ENCODE measurements around the gene RPS4Y1. TPM values are rescaled to one million over a fixed set of nuclear protein-coding genes. Genes with fewer than 3 reads are reported as not detected.
"Not testable (repeated sequence)": the region's sequence is repeated elsewhere in the genome, so short reads cannot be mapped to it uniquely, and the experiment has no call there.

RPS4Y1 gene
- total RNA-seq, 1 experiment from 2014 or later = not detected

DNA sequence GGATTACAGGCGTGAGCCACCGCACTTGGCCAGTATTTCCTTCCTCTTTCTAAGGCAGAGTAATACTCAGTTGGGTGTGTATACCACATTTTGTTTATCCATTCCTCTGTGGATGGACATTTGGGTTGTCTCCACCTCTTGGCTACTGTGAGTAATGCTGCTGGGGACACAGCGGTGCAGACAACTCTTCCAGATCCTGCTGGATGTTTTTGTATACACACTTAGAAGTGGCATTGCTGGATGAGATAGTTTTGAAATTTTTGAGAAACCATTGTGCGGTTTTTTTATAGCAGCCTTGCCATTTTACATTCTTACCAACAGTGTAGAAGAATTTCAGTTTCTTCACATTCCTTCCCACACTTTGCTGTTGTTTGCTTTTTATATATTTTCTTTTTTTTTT is 16.3 kb downstream of the RPS4Y1 start:
- Histone ChIP-seq H3K27me3 (ENCODE audit: control insufficient read depth, insufficient read depth, low read length) (no peaks in the 10 kb centered on the region), H3K4me3 (ENCODE audit: insufficient read depth, low read depth, low read length) (no peak overlapping the region), H3K36me3 (replicated peaks; ENCODE audit: control insufficient read depth, insufficient read depth, low read length) (no peaks in the 10 kb centered on the region)
- no peak for DNase-seq

DNA sequence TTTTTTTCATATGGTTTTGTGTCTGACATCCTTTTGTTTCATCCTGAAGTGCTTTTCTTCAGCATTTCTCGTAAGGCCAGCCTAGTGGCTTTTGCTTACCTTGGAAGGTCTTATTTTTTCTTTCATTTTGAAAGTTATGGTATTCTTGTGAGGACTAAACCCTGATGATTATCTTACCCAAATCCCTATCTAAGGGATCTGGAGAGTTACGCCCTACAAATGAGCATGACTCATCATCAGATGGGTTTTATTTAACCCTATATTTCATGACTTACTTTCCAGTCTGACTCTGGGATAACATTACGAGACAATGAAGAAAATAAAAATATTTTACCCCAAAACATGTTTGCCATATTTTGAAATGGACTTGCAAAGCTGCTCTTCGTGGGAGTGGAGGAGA is 18.4 kb downstream of the RPS4Y1 start:
- Histone ChIP-seq H3K36me3 (replicated peaks; ENCODE audit: control insufficient read depth, insufficient read depth, low read length) (no peaks in the 10 kb centered on the region), H3K4me3 (ENCODE audit: insufficient read depth, low read depth, low read length) (no peak overlapping the region), H3K27me3 (ENCODE audit: control insufficient read depth, insufficient read depth, low read length) (no peaks in the 10 kb centered on the region)
- no peak for DNase-seq

DNA sequence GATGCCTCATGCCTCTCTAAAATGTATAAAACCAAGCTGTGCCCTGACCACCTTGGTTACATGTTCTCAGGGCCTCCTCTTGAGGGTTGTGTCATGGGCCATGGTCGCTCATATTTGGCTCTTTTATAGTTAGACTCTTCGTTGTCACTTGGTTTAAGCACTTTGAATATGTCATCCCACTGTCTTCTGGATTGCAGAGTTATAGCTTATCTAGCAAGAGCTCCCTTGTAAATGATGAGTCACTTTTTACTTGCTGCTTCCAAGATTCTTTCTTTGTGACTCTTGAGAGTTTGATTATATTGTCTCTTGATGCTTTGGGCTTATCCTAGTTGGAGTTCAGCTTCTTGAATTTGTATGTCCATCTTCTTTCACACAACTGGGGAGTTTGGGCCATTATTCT is 19.1 kb downstream of the RPS4Y1 start:
- Histone ChIP-seq H3K4me3 (ENCODE audit: insufficient read depth, low read depth, low read length) (no peak overlapping the region), H3K36me3 (replicated peaks; ENCODE audit: control insufficient read depth, insufficient read depth, low read length) (no peaks in the 10 kb centered on the region), H3K27me3 (ENCODE audit: control insufficient read depth, insufficient read depth, low read length) (no peaks in the 10 kb centered on the region)
- no peak for DNase-seq

DNA sequence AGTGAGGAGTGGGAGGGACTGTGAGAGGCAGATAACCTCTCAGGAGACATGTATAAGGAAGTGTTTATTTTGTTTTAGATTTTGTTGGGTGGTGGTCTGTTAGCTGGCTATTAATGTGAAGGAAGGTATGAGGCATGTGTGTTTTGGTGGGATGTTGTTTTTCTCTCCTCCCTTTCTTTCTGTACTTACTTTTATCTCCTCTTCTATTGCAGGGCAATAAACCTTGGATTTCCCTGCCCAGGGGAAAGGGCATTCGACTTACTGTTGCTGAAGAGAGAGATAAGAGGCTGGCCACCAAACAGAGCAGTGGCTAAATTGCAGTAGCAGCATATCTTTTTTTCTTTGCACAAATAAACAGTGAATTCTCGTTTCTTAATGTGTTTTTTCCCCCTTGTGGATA is 25.2 kb downstream of the RPS4Y1 start:
- H3K27me3 ChIP-seq (ENCODE audit: control insufficient read depth, insufficient read depth, low read length) = no peaks in the 10 kb centered on the region
- H3K36me3 ChIP-seq (replicated peaks; ENCODE audit: control insufficient read depth, insufficient read depth, low read length) = no peaks in the 10 kb centered on the region
- H3K4me3 ChIP-seq (ENCODE audit: insufficient read depth, low read depth, low read length) = no peak overlapping the region
- DNase-seq = no peak

DNA sequence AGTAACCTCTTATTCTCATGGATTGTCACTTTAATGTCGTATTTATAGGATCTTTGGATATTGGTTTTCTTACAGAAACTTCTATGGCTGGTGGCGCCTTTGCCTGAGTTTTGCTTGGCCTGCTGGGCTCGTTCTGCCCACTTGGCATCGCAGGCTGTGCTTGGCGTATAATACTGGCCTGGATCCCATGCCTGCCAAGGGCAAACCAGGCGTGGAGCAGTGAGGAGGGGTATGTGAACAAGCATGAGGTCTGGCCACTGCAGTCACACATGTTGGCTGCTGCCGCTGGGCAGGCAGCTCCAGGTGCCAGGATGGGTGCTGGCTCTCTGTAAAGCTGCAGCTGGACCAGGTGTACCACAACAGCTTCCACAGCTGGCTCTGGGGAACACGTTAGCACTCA is 26.1 kb downstream of the RPS4Y1 start:
- Histone ChIP-seq H3K36me3 (replicated peaks; ENCODE audit: control insufficient read depth, insufficient read depth, low read length) (no peaks in the 10 kb centered on the region), H3K4me3 (ENCODE audit: insufficient read depth, low read depth, low read length) (no peak overlapping the region), H3K27me3 (ENCODE audit: control insufficient read depth, insufficient read depth, low read length) (no peaks in the 10 kb centered on the region)
- no peak for DNase-seq

DNA sequence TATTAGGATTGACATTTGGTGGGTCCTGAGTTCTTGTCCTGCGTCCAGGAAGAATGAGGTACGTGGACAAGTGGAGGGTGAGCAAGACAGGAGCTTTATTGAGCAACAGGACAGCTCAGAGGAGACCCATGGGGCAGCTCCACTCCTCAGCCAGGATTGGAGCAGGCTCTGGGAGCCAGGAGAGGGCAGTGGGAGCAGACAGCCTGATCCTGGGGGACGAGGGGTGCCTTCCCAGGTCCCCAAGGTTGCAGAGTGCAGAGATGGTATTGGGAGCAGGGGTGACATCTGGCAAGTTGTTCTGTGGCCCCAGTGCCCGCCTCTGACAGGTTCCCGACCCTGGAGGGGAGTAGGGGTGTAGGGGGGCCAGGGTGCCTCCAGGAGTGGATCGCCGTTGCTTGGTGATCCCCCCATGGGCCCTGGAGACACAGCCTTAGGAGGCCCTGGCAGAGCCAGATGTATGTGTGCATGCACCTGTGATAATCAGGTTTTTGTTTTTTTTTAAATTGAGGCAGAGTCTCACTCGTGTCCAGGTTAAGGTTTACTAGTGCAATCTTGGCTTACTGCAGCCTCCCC is 26.7 kb downstream of the RPS4Y1 start:
- no peaks in the 10 kb centered on the region for H3K36me3 ChIP-seq (replicated peaks; ENCODE audit: control insufficient read depth, insufficient read depth, low read length)
- no peak overlapping the region for H3K4me3 ChIP-seq (ENCODE audit: insufficient read depth, low read depth, low read length)
- DNase-seq = no peak
- no peaks in the 10 kb centered on the region for H3K27me3 ChIP-seq (ENCODE audit: control insufficient read depth, insufficient read depth, low read length)

DNA sequence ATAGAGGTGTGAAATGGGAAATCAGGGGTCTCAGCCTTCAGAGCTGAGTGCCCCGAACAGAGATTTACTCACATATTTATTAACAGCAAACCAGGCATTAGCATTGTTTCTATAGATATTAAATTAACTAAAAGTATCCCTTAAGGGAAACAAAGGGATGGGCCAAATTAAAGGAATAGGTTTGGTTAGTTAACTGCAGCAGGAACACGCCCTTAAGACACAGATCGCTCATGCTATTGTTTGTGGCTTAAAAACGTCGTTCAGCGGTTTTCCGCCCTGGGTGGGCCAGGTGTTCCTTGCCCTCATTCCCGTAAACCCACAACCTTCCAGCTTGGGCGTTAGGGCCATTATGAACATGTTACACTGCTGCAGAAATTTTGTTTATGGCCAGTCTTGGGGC is 30.8 kb downstream of the RPS4Y1 start:
- DNase-seq; H3K27me3 ChIP-seq (ENCODE audit: control insufficient read depth, insufficient read depth, low read length); H3K36me3 ChIP-seq (replicated peaks; ENCODE audit: control insufficient read depth, insufficient read depth, low read length); H3K4me3 ChIP-seq (ENCODE audit: insufficient read depth, low read depth, low read length): not testable (repeated sequence)

DNA sequence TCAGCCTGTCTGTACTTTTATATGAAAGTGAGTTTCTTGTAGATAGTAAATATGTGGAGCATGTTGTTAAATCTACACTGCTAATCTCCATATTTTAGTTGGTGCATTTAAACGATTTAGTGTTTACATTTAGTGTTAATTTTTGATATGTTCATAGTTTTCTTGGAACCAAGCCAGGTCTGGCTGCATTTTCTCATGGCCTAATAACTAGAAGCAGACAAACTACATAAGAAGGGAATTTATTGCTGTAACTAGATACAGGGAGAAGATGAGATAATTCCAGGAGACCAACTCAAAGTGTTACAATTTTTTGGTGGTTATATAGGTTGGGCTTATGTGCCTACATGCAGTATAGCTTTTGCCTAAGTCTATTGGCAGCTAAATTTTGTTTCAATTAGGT is 32.8 kb downstream of the RPS4Y1 start:
- no peak for DNase-seq
- Histone ChIP-seq H3K4me3 (ENCODE audit: insufficient read depth, low read depth, low read length) (no peak overlapping the region), H3K27me3 (ENCODE audit: control insufficient read depth, insufficient read depth, low read length) (no peaks in the 10 kb centered on the region), H3K36me3 (replicated peaks; ENCODE audit: control insufficient read depth, insufficient read depth, low read length) (no peaks in the 10 kb centered on the region)

DNA sequence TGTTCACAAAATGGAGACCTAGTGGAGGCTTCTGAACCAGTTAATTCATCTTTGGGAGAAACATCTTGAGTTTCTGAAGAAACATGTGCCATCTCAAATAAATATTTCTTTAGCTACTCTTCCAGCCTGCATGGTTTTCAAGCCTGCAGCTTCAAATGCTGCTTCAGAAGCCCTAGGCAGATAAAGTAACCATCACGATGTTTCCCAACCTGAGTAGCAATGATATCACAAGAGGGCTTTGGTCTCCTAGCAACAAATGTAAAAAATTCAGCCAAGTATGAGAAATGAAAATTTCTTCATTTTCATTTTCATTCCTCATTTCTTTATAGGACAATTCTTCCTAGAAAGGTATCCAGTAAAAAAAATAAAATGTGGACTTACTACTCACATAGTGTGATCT is 42.2 kb downstream of the RPS4Y1 start:
- Histone ChIP-seq H3K36me3 (replicated peaks; ENCODE audit: control insufficient read depth, insufficient read depth, low read length) (no peaks in the 10 kb centered on the region), H3K4me3 (ENCODE audit: insufficient read depth, low read depth, low read length) (no peak overlapping the region), H3K27me3 (ENCODE audit: control insufficient read depth, insufficient read depth, low read length) (no peaks in the 10 kb centered on the region)
- no peak for DNase-seq

DNA sequence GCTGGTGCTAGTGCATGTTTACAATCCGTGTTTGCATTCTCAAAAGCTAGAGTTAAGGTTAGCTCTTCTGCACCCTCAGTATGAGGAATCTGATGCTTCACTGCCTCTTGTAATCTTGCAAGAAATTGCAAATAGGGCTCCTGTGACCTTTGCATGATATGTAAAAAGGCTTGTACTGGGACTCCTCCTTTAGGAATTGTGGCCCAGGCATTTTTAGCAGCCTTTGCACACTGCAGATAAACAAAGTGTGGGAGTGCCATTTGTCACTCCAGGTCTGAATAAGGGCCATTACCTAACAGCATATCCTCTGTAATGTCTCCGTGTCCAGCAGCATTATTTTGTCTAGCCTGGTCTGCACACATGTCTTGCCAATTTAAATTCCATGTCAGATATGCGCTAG is 44.5 kb downstream of the RPS4Y1 start:
- no peaks in the 10 kb centered on the region for H3K36me3 ChIP-seq (replicated peaks; ENCODE audit: control insufficient read depth, insufficient read depth, low read length)
- H3K27me3 ChIP-seq (ENCODE audit: control insufficient read depth, insufficient read depth, low read length) = no peaks in the 10 kb centered on the region
- no peak for DNase-seq
- no peak overlapping the region for H3K4me3 ChIP-seq (ENCODE audit: insufficient read depth, low read depth, low read length)

DNA sequence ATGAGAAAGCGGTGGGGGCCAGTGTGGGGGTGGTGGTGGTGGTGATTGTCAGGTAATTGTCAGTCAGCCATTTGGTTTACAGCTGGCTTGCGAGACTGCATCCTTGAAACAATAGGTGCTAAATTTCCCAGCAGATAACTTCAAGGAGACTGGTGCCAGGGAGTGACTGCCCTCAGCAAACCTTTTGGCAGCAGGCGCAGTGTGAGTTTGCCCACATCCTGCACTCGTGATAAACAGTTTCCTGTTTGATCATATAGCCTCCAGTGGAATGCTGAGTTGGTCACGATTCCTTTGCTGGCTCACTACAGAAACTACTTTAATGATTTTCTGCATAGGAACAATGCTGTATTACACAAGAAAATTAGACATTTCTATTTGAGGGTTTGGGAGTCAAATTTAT is 46.0 kb downstream of the RPS4Y1 start:
- H3K4me3 ChIP-seq (ENCODE audit: insufficient read depth, low read depth, low read length) = no peak overlapping the region
- DNase-seq = no peak
- H3K36me3 ChIP-seq (replicated peaks; ENCODE audit: control insufficient read depth, insufficient read depth, low read length) = no peaks in the 10 kb centered on the region
- H3K27me3 ChIP-seq (ENCODE audit: control insufficient read depth, insufficient read depth, low read length) = no peaks in the 10 kb centered on the region

DNA sequence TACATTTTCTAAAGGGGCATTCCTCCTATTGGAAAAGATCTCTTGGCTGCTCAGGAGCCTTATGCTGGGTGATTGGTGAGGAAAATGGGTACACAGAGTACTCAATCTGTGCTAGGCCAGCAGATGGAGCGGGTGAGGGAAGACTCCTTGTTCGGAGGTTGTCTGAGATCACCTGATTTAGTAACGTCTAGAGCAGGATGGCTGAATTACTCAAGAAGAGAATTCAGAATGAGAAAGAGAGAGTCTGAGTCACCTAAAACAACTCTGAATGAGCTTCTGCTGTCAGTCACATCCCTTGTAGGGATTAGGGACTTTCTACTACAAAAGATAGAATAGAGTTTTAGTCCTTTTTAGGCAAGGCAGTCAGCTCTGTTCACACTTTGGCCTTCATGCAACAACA is 46.6 kb downstream of the RPS4Y1 start:
- Histone ChIP-seq H3K36me3 (replicated peaks; ENCODE audit: control insufficient read depth, insufficient read depth, low read length) (no peaks in the 10 kb centered on the region), H3K4me3 (ENCODE audit: insufficient read depth, low read depth, low read length) (no peak overlapping the region), H3K27me3 (ENCODE audit: control insufficient read depth, insufficient read depth, low read length) (no peaks in the 10 kb centered on the region)
- no peak for DNase-seq

DNA sequence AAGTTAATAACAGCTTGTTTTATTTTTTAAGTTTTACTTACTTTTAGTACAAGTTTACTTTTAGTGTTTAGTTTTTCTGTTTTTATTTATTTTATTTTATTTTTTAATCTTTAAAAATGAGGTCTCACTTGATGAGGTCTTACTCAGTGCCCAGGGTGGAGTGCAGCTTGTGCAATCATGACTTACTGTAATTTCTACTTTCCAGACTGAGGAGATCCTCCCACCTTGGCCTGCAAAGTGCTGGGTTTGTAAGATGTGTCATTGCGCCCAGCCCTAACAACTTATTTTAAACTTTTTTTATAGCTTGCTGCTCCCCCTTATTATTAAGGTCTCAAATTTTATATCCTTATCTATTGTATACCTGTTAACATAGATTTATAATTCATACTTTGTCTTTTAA is 52.1 kb downstream of the RPS4Y1 start:
- no peak for DNase-seq
- no peaks in the 10 kb centered on the region for H3K36me3 ChIP-seq (replicated peaks; ENCODE audit: control insufficient read depth, insufficient read depth, low read length)
- no peak overlapping the region for H3K4me3 ChIP-seq (ENCODE audit: insufficient read depth, low read depth, low read length)
- no peaks in the 10 kb centered on the region for H3K27me3 ChIP-seq (ENCODE audit: control insufficient read depth, insufficient read depth, low read length)

DNA sequence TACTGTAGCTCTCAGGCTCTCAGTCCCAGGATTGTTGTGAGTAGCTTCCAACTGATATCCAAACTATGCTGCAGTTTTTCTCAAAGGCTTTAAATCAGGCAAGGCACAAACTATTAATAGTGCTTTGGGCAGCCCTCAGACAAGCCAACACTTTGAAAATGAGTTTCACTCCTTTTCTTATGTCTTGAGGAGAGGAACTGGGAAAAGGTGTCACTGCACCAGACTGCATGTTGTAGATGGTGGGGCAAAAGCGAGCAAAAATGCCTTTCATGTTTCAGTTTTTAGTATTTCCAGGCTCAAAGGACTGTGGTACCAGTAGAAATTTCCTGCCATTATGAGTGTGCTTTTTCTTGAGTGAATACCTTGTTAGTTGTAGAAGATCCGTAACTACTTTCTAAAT is 54.6 kb downstream of the RPS4Y1 start:
- no peak overlapping the region for H3K4me3 ChIP-seq (ENCODE audit: insufficient read depth, low read depth, low read length)

DNA sequence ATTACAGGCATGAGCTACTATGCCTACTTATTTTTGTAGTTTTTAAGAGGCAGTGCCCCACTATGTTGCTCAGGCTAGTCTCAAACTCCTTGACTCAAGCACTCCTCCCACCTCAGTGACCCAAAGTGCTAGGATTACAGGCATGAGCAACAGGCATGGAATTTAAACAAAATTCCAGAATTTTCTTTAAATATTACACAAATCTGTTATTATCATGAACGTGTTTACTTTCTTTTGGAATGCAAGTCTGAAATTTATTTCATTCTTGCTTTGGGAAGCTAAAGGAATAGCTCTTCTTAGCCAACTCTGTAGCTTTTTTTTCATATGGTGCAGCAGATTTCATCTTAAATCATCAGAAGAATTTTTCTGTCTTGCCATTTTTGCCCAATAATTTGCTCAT is 66.0 kb downstream of the RPS4Y1 start:
- no peak overlapping the region for H3K4me3 ChIP-seq (ENCODE audit: insufficient read depth, low read depth, low read length)
- H3K27me3 ChIP-seq (ENCODE audit: control insufficient read depth, insufficient read depth, low read length) = no peaks in the 10 kb centered on the region
- no peaks in the 10 kb centered on the region for H3K36me3 ChIP-seq (replicated peaks; ENCODE audit: control insufficient read depth, insufficient read depth, low read length)
- DNase-seq = no peak

More for the DNA sequence above, 54.6 kb downstream of the RPS4Y1 start:
- Histone ChIP-seq H3K27me3 (ENCODE audit: control insufficient read depth, insufficient read depth, low read length) (no peaks in the 10 kb centered on the region), H3K36me3 (replicated peaks; ENCODE audit: control insufficient read depth, insufficient read depth, low read length) (no peaks in the 10 kb centered on the region)
- no peak for DNase-seq

All from H7 (cell line).